HEK293 (cell line): Measurements from ENCODE around the gene PRKG2.

ENCODE experiments used
- CTCF ChIA-PET: fragments of 350-600 bp; formaldehyde crosslinking; extraction: SDS; loops from one replicate; lab custom pipeline; 2021; ENCODE audit warnings: antibody characterized with exemption; lab: Yijun Ruan, JAX
- POLR2A ChIA-PET: fragments of 300-600 bp; formaldehyde crosslinking; extraction: SDS; loops from one replicate; lab custom pipeline; 2020; ENCODE audit warnings: antibody characterized with exemption, inconsistent platforms; lab: Yijun Ruan, JAX
- H3K27ac ChIP-seq: fragments of 200-500 bp; sonication (Bioruptor generic); 2 replicates; pipeline ENCODE4 v1.5.1; 2014; ENCODE audit warnings: low read depth, low read length, control low read depth, inconsistent platforms; ENCODE audit errors: extremely low read depth
- H3K36me3 ChIP-seq, 2 experiments: fragments of 200-500 bp in 1 of 2; sonication (Bioruptor generic) in 1 of 2; 1 replicate in 1 of 2; 2 replicates in 1 of 2; pipeline ENCODE4 v1.5.1; 2014 to 2017; ENCODE audit warnings: inconsistent platforms in 2 of 2, low read length in 2 of 2; ENCODE audit not compliant: control insufficient read depth in 2 of 2, insufficient read depth in 1 of 2
- H3K4me1 ChIP-seq: fragments of 200-500 bp; sonication (Bioruptor generic); 2 replicates; pipeline ENCODE4 v1.5.1; 2014; ENCODE audit warnings: mild to moderate bottlenecking, low read length, inconsistent platforms; ENCODE audit not compliant: control insufficient read depth, insufficient read depth
- H3K4me3 ChIP-seq: 2 replicates; pipeline ENCODE4 v1.5.1; 2011; ENCODE audit warnings: low read depth, mild to moderate bottlenecking, control low read depth, low read length, moderate library complexity
- H3K9me3 ChIP-seq: fragments of 200-500 bp; sonication (Bioruptor generic); 2 replicates; pipeline ENCODE4 v1.5.1; 2014; ENCODE audit warnings: low read depth, low read length, inconsistent platforms; ENCODE audit not compliant: control insufficient read depth, insufficient read depth
- GLI2 ChIP-seq: fragments of 450-650 bp; formaldehyde crosslinking; IDR thresholded peaks from 2 replicates; pipeline ENCODE4; 2017; ENCODE audit warnings: missing biosample characterization, missing genetic modification characterization, low read depth, borderline replicate concordance
- HOXA7 ChIP-seq: sonication (generic); formaldehyde crosslinking; IDR thresholded peaks from 2 replicates; pipeline ENCODE4 v1.8.1; 2022; ENCODE audit warnings: missing genetic modification reagents, borderline replicate concordance
- KLF8 ChIP-seq: fragments of 450-650 bp; formaldehyde crosslinking; IDR thresholded peaks from 2 replicates; pipeline ENCODE4 v1.5.1; 2016; ENCODE audit warnings: missing biosample characterization, missing genetic modification characterization
- ZBTB8A ChIP-seq: fragments of 450-650 bp; formaldehyde crosslinking; IDR thresholded peaks from 2 replicates; pipeline ENCODE4 v1.5.1; 2016; ENCODE audit warnings: missing biosample characterization, missing genetic modification characterization
- ZFP3 ChIP-seq: fragments of 450-650 bp; formaldehyde crosslinking; IDR thresholded peaks from 2 replicates; pipeline ENCODE4 v1.5.1; 2016; ENCODE audit warnings: low read depth, missing biosample characterization, missing genetic modification characterization
- ZNF138 ChIP-seq: fragments of 450-650 bp; formaldehyde crosslinking; IDR thresholded peaks from 2 replicates; pipeline ENCODE4 v1.5.1; 2016; ENCODE audit warnings: missing biosample characterization, missing genetic modification characterization, borderline replicate concordance
- ZNF146 ChIP-seq: fragments of 450-650 bp; formaldehyde crosslinking; IDR thresholded peaks from 2 replicates; pipeline ENCODE4 v1.5.1; 2016; ENCODE audit warnings: missing biosample characterization, missing genetic modification characterization
- ZNF37A ChIP-seq: fragments of 450-650 bp; IDR thresholded peaks from 2 replicates; pipeline ENCODE4 v1.5.1; 2018; ENCODE audit warnings: missing biosample characterization, missing genetic modification characterization
- ZNF391 ChIP-seq: fragments of 450-650 bp; formaldehyde crosslinking; IDR thresholded peaks from 2 replicates; pipeline ENCODE4 v1.5.1; 2016; ENCODE audit warnings: low read depth, missing biosample characterization, missing genetic modification characterization, borderline replicate concordance
- ZNF548 ChIP-seq: fragments of 450-650 bp; formaldehyde crosslinking; IDR thresholded peaks from 2 replicates; pipeline ENCODE4 v1.5.1; 2016; ENCODE audit warnings: missing biosample characterization, missing genetic modification characterization
- ZNF558 ChIP-seq: fragments of 450-650 bp; formaldehyde crosslinking; IDR thresholded peaks from 2 replicates; pipeline ENCODE4 v1.5.1; 2016; ENCODE audit warnings: missing biosample characterization, missing genetic modification characterization
- ZNF561 ChIP-seq: fragments of 450-650 bp; IDR thresholded peaks from 2 replicates; pipeline ENCODE4 v1.5.1; 2018; ENCODE audit warnings: missing biosample characterization, missing genetic modification characterization, borderline replicate concordance
- ZNF585B ChIP-seq: fragments of 450-650 bp; formaldehyde crosslinking; IDR thresholded peaks from 2 replicates; pipeline ENCODE4 v1.5.1; 2016; ENCODE audit warnings: missing biosample characterization, missing genetic modification characterization
- ZNF624 ChIP-seq: fragments of 450-650 bp; formaldehyde crosslinking; IDR thresholded peaks from 2 replicates; pipeline ENCODE4 v1.5.1; 2017; ENCODE audit warnings: missing biosample characterization, missing genetic modification characterization
- TF ChIP-seq, protein P1 (sequence below): fragments of 450-650 bp; formaldehyde crosslinking; IDR thresholded peaks from 2 replicates; pipeline ENCODE4 v1.5.1; 2016; ENCODE audit warnings: missing biosample characterization, missing genetic modification characterization, low read depth
- TF ChIP-seq, protein P2 (sequence below): fragments of 450-650 bp; formaldehyde crosslinking; IDR thresholded peaks from 2 replicates; pipeline ENCODE4 v1.5.1; 2016; ENCODE audit warnings: missing biosample characterization, missing genetic modification characterization
- TF ChIP-seq, protein P3 (sequence below): fragments of 450-650 bp; formaldehyde crosslinking; IDR thresholded peaks from 2 replicates; pipeline ENCODE4 v1.5.1; 2016; ENCODE audit warnings: missing biosample characterization, missing genetic modification characterization
- TF ChIP-seq, protein P4 (sequence below): fragments of 450-650 bp; formaldehyde crosslinking; IDR thresholded peaks from 2 replicates; pipeline ENCODE4 v1.5.1; 2016; ENCODE audit warnings: missing biosample characterization, missing genetic modification characterization
- TF ChIP-seq, protein P5 (sequence below): fragments of 450-650 bp; formaldehyde crosslinking; IDR thresholded peaks from 2 replicates; pipeline ENCODE4; 2016; ENCODE audit warnings: missing biosample characterization, missing genetic modification characterization

Gene PRKG2

DNA sequence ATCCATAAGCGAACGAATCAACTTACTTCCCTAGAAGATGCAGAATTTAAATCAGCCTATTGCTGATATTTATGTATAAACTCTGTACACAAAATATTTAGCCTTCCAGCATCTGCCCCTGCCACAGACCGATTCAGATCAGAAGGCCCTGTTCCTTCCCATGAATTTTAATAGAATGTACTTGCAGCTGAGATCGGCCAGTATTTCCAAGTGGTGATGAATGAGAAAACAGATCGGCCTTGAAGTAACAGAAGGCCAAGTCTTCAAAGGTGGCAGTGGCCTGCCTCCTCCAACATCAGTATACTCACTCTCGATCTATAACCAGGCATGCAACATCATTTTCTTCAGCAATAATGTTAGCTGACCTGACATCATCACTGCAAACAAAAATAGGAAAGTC, 66.4 kb downstream of the PRKG2 start:
- no peaks in the 10 kb centered on the region for H3K36me3 ChIP-seq
- H3K4me3 ChIP-seq, result no peak overlapping the region
- CTCF ChIA-PET, result no interaction called here
- no peaks in the 10 kb centered on the region for H3K9me3 ChIP-seq
- TF ChIP-seq ZNF585B (tag by site-specific recombination), result no peak
- TF ChIP-seq ZNF548 (tag by site-specific recombination), result no peak
- no peak for TF ChIP-seq ZNF561 (tag by site-specific recombination)
- TF ChIP-seq GLI2 (tag by site-specific recombination), result no peak
- H3K27ac ChIP-seq, result no peak overlapping the region
- POLR2A ChIA-PET, result no interaction called here
- H3K4me1 ChIP-seq, result no peaks in the 10 kb centered on the region

DNA sequence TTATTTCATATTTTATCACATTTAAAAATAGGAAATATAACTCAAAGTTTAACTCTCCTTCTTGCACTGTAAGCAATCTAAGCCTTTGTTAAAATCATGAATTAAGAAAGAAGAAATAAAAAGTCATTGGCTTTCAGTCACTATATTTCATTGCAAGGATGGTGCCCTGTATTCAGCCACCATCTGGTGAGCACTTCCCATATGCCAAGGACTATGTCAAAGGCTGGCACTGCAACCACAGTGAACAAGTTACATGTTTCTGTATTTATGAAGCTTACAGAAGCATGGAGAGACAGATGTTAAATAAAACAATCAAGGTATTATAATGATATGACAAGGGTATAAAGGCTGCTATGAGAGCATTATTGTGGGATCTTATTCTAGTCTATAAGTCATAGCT, 68.6 kb downstream of the PRKG2 start:
- no peak overlapping the region for H3K27ac ChIP-seq
- H3K9me3 ChIP-seq, result no peaks in the 10 kb centered on the region
- H3K4me1 ChIP-seq, result no peaks in the 10 kb centered on the region
- TF ChIP-seq, protein P1, sequence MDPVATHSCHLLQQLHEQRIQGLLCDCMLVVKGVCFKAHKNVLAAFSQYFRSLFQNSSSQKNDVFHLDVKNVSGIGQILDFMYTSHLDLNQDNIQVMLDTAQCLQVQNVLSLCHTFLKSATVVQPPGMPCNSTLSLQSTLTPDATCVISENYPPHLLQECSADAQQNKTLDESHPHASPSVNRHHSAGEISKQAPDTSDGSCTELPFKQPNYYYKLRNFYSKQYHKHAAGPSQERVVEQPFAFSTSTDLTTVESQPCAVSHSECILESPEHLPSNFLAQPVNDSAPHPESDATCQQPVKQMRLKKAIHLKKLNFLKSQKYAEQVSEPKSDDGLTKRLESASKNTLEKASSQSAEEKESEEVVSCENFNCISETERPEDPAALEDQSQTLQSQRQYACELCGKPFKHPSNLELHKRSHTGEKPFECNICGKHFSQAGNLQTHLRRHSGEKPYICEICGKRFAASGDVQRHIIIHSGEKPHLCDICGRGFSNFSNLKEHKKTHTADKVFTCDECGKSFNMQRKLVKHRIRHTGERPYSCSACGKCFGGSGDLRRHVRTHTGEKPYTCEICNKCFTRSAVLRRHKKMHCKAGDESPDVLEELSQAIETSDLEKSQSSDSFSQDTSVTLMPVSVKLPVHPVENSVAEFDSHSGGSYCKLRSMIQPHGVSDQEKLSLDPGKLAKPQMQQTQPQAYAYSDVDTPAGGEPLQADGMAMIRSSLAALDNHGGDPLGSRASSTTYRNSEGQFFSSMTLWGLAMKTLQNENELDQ, result no peak
- TF ChIP-seq ZNF391 (tag by site-specific recombination) (no peak), ZNF138 (no peak), ZBTB8A (no peak), HOXA7 (no peak), KLF8 (tag by site-specific recombination) (no peak), ZNF146 (no peak), ZNF624 (no peak), ZNF558 (tag by site-specific recombination) (no peak)
- TF ChIP-seq, protein P2, sequence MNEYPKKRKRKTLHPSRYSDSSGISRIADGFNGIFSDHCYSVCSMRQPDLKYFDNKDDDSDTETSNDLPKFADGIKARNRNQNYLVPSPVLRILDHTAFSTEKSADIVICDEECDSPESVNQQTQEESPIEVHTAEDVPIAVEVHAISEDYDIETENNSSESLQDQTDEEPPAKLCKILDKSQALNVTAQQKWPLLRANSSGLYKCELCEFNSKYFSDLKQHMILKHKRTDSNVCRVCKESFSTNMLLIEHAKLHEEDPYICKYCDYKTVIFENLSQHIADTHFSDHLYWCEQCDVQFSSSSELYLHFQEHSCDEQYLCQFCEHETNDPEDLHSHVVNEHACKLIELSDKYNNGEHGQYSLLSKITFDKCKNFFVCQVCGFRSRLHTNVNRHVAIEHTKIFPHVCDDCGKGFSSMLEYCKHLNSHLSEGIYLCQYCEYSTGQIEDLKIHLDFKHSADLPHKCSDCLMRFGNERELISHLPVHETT (tag by site-specific recombination), result no peak
- TF ChIP-seq, protein P3, sequence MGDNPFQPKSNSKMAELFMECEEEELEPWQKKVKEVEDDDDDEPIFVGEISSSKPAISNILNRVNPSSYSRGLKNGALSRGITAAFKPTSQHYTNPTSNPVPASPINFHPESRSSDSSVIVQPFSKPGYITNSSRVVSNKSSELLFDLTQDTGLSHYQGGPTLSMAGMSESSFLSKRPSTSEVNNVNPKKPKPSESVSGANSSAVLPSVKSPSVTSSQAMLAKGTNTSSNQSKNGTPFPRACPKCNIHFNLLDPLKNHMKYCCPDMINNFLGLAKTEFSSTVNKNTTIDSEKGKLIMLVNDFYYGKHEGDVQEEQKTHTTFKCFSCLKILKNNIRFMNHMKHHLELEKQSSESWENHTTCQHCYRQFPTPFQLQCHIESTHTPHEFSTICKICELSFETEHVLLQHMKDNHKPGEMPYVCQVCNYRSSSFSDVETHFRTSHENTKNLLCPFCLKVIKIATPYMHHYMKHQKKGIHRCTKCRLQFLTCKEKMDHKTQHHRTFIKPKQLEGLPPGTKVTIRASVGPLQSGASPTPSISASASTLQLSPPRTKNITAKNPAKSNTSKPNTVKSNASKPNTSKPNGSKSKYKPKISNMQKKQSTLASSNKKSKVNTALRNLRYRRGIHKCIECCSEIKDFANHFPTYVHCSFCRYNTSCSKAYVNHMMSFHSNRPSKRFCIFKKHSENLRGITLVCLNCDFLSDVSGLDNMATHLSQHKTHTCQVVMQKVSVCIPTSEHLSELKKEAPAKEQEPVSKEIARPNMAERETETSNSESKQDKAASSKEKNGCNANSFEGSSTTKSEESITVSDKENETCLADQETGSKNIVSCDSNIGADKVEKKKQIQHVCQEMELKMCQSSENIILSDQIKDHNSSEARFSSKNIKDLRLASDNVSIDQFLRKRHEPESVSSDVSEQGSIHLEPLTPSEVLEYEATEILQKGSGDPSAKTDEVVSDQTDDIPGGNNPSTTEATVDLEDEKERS (tag by site-specific recombination), result no peak
- CTCF ChIA-PET, result no interaction called here
- H3K4me3 ChIP-seq, result no peak overlapping the region
- H3K36me3 ChIP-seq, result no peaks in the 10 kb centered on the region
- POLR2A ChIA-PET, result no interaction called here

DNA sequence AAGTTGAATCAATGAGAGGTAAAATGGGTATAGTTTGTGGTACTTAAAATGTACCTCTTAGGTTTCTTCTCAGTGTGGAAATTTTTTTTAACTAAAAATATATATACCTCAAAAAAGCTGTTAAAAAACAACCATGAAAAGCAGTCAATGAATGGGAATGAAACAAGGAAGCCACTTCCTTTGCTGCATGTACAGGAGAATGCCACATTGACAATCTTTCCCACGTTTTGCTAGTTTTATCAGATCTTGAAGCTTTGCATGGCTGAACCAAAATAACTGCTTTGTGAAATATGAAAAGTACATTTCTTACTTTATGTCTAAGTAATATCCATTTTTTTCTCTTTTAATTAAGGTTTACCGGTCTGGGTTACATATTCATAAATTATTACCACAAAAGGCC, 71.8 kb downstream of the PRKG2 start:
- ChIA-PET CTCF (interaction anchor here (0.6 kb wide), 2 partner anchors 584 to 927 kb away, joined by 3 to 5 read pairs; no protein-coding TSS in a partner anchor), POLR2A (no interaction called here)
- no peak overlapping the region for H3K27ac ChIP-seq
- H3K36me3 ChIP-seq, result no peaks in the 10 kb centered on the region
- H3K9me3 ChIP-seq, result no peaks in the 10 kb centered on the region
- no peak overlapping the region for H3K4me3 ChIP-seq
- no peaks in the 10 kb centered on the region for H3K4me1 ChIP-seq
- TF ChIP-seq GLI2 (tag by site-specific recombination) (no peak), ZFP3 (tag by site-specific recombination) (no peak), ZNF37A (tag by site-specific recombination) (no peak)
- TF ChIP-seq, protein P3 (tag by site-specific recombination), result no peak
- TF ChIP-seq, protein P4, sequence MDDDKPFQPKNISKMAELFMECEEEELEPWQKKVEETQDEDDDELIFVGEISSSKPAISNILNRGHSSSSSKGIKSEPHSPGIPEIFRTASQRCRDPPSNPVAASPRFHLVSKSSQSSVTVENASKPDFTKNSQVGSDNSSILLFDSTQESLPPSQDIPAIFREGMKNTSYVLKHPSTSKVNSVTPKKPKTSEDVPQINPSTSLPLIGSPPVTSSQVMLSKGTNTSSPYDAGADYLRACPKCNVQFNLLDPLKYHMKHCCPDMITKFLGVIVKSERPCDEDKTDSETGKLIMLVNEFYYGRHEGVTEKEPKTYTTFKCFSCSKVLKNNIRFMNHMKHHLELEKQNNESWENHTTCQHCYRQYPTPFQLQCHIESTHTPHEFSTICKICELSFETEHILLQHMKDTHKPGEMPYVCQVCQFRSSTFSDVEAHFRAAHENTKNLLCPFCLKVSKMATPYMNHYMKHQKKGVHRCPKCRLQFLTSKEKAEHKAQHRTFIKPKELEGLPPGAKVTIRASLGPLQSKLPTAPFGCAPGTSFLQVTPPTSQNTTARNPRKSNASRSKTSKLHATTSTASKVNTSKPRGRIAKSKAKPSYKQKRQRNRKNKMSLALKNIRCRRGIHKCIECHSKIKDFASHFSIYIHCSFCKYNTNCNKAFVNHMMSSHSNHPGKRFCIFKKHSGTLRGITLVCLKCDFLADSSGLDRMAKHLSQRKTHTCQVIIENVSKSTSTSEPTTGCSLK (tag by site-specific recombination), result no peak
- TF ChIP-seq, protein P5, sequence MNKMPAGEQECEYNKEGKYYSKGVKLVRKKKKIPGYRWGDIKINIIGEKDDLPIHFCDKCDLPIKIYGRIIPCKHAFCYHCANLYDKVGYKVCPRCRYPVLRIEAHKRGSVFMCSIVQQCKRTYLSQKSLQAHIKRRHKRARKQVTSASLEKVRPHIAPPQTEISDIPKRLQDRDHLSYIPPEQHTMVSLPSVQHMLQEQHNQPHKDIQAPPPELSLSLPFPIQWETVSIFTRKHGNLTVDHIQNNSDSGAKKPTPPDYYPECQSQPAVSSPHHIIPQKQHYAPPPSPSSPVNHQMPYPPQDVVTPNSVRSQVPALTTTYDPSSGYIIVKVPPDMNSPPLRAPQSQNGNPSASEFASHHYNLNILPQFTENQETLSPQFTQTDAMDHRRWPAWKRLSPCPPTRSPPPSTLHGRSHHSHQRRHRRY (tag by site-specific recombination), result no peak
